HepG2 (cell line): ENCODE measurements around the gene WWP2. TPM values are rescaled to one million over a fixed set of nuclear protein-coding genes. Genes with fewer than 3 reads are reported as not detected.
A peak's percentile ranks its signal among the peaks of the same experiment; 100 is the strongest.
"Not testable (repeated sequence)": the region's sequence is repeated elsewhere in the genome, so short reads cannot be mapped to it uniquely, and the experiment has no call there.

ENCODE experiments used
- ATAC-seq: fragments of 200-7000 bp; cut with Tn5 transposase; 3 replicates; pipeline ENCODE4 v1.9.1; 2020; ENCODE audit warnings: mild to moderate bottlenecking, moderate library complexity
- BruUV-seq: library from RNA; stranded (reverse); fragments of 400-500 nt; replicated peaks from 2 replicates; lab custom pipeline; 2021; lab: Mats Ljungman, UMichigan
- CTCF ChIA-PET: fragments of 300-600 bp; formaldehyde crosslinking; extraction: SDS; loops from one replicate; lab custom pipeline; 2021; ENCODE audit warnings: low total read pairs, inconsistent platforms, low intra/inter-chr PET ratio; lab: Yijun Ruan, JAX
- POLR2A ChIA-PET: fragments of 350-600 bp; sonication (Branson Sonifier 250); formaldehyde crosslinking; loops from one replicate; lab custom pipeline; 2020; ENCODE audit warnings: antibody characterized with exemption, inconsistent platforms; lab: Yijun Ruan, JAX
- DNase-seq: peaks from one replicate; pipeline ENCODE4 v3.0.0-alpha.2; 2015; ENCODE audit warnings: low spot score
- FAIRE-seq: peaks from 3 replicates; lab custom pipeline; 2011; peaks lifted over from hg19 to GRCh38; lab: Jason Lieb, UNC
- H2AFZ ChIP-seq: one replicate; pipeline ENCODE4 v1.6.1; 2011; ENCODE audit warnings: low read length, inconsistent platforms
- H3K27ac ChIP-seq: fragments of 300-600 bp; 3 replicates; pipeline ENCODE4 v1.8.0; 2011; ENCODE audit warnings: mixed run types, mild to moderate bottlenecking, mixed read lengths, low read length, inconsistent platforms; ENCODE audit not compliant: insufficient read depth; ENCODE audit errors: extremely low read length
- H3K27me3 ChIP-seq, 2 experiments: fragments of 200-600 bp in 1 of 2; 2 replicates in 1 of 2; 3 replicates in 1 of 2; pipeline versions ENCODE4 v1.6.0 to v1.8.0; 2011; ENCODE audit warnings: low read length in 2 of 2, mild to moderate bottlenecking in 2 of 2, moderate library complexity in 2 of 2, inconsistent platforms in 1 of 2; ENCODE audit not compliant: insufficient read depth in 2 of 2, control insufficient read depth in 1 of 2
- H3K36me3 ChIP-seq, 2 experiments: fragments of 200-600 bp in 1 of 2; replicated peaks in 1 of 2; 2 replicates in 1 of 2; 3 replicates in 1 of 2; pipeline versions ENCODE4 v1.5.1 to v1.8.0; 2011; ENCODE audit warnings: low read length in 2 of 2, inconsistent platforms in 1 of 2; ENCODE audit not compliant: insufficient read depth in 2 of 2, control insufficient read depth in 1 of 2
- H3K4me1 ChIP-seq: 2 replicates; pipeline ENCODE4 v1.5.1; 2012; ENCODE audit warnings: low read length, inconsistent platforms; ENCODE audit not compliant: insufficient read depth
- H3K4me2 ChIP-seq: 2 replicates; pipeline ENCODE4 v1.6.0; 2011; ENCODE audit warnings: low read depth, low read length, inconsistent platforms
- H3K4me3 ChIP-seq, 3 experiments: fragments of 200-600 bp in 1 of 3; sonication (generic), shearing (Covaris generic) in 1 of 3; replicated peaks in 1 of 3; 2 replicates each; pipeline ENCODE4 v1.5.1; 2011 to 2016; ENCODE audit warnings: low read length in 3 of 3, inconsistent platforms in 2 of 3, low read depth in 2 of 3, mild to moderate bottlenecking in 2 of 3, control low read depth in 1 of 3, mixed read lengths in 1 of 3; ENCODE audit not compliant: insufficient read depth in 1 of 3
- H3K79me2 ChIP-seq: one replicate; pipeline ENCODE4 v1.6.1; 2011; ENCODE audit warnings: low read length, inconsistent platforms; ENCODE audit not compliant: insufficient read depth
- H3K9ac ChIP-seq: 2 replicates; pipeline ENCODE4 v1.6.0; 2011; ENCODE audit warnings: mild to moderate bottlenecking, low read depth, low read length, inconsistent platforms; ENCODE audit not compliant: insufficient read depth
- H3K9me3 ChIP-seq: 2 replicates; pipeline ENCODE4 v1.5.1; 2012; ENCODE audit warnings: mild to moderate bottlenecking, low read length
- H4K20me1 ChIP-seq: 2 replicates; pipeline ENCODE4 v1.6.0; 2011; ENCODE audit warnings: inconsistent platforms, mild to moderate bottlenecking, low read length, moderate library complexity; ENCODE audit not compliant: insufficient read depth
- WGBS: methylation state at CpG from one replicate; pipeline ENCODE4 v1.1.6; 2017; ENCODE audit warnings: low lambda C conversion rate; 5-methylcytosine and 5-hydroxymethylcytosine counted together
- in situ Hi-C: cut with HindIII; loops from 2 replicates; pipeline ENCODE4 v1.10.0; 2017; ENCODE audit warnings: low pct_unique_long_range_greater_than_20kb; ENCODE audit not compliant: extremely low pct_ligation_motif_present
- intact Hi-C: fragments of 100-400 bp; cut with micrococcal nuclease; formaldehyde crosslinking; loops from one replicate; pipeline ENCODE4 v1.10.0; 2022; ENCODE audit not compliant: unreplicated experiment
- polyA plus RNA-seq, 8 experiments: library from polyadenylated mRNA; depleted of rRNA in 3 of 8; stranded (reverse) in 7 of 8; unstranded in 1 of 8; fragments of >200 nt; fragmentation: Illumina TruSeq in 4 of 8; extraction: Trizol in 4 of 8; gene quantifications; 2 replicates each; pipeline versions ENCODE4 v1.2.1 to v1.2.3, GENCODE V29; 2011 to 2016; ENCODE audit warnings: low read depth in 4 of 8, missing spikeins in 1 of 8, mixed read lengths in 1 of 8; ENCODE audit not compliant: insufficient read depth in 1 of 8
- total RNA-seq, 5 experiments: library from RNA; depleted of rRNA; stranded (reverse); fragments of >200 nt; fragmentation: Illumina TruSeq; extraction: Trizol; gene quantifications; 2 replicates each; pipeline ENCODE4 v1.2.3, GENCODE V29; 2016; ENCODE audit warnings: low read depth in 1 of 5

Gene WWP2
- total and polyA plus RNA-seq, 2 of the 13 experiments (the other 11 are each of a cell fraction or from before 2014, with no cell fraction given) = 11.4 to 28.2 TPM

GRCh38 chr16:69943241-69944036 is 181.3 kb downstream of the WWP2 start:
- BruUV-seq, H3K4me2 ChIP-seq, H3K9ac ChIP-seq, in situ Hi-C loops, FAIRE-seq, H2AFZ ChIP-seq, H3K27ac ChIP-seq, H3K79me2 ChIP-seq, H3K9me3 ChIP-seq, ATAC-seq, H3K4me1 ChIP-seq, H3K4me3 ChIP-seq, H4K20me1 ChIP-seq, DNase-seq, POLR2A ChIA-PET, H3K27me3 ChIP-seq, CTCF ChIA-PET, intact Hi-C loops: not testable (repeated sequence)
- peaks cover 8 to 22% of the 10 kb centered on the region in 2 experiments; a peak in 4 of 5 replicates for H3K36me3 ChIP-seq
- 84% methylated on average over 12 of the region's 21 CpGs for WGBS

- H3K27me3 ChIP-seq, H3K79me2 ChIP-seq, H3K9me3 ChIP-seq, H4K20me1 ChIP-seq, H3K4me2 ChIP-seq, H3K27ac ChIP-seq, DNase-seq, CTCF ChIA-PET, intact Hi-C loops, H3K36me3 ChIP-seq, BruUV-seq, H3K4me3 ChIP-seq, FAIRE-seq, H2AFZ ChIP-seq, POLR2A ChIA-PET, in situ Hi-C loops, H3K4me1 ChIP-seq, H3K9ac ChIP-seq: not testable (repeated sequence)
- WGBS = no CpG with 5 or more reads among the region's 17 CpGs
- ATAC-seq = peak; percentile 4
Measured at GRCh38 chr16:69950411-69950810, 188.3 kb downstream of the WWP2 start.

DNA sequence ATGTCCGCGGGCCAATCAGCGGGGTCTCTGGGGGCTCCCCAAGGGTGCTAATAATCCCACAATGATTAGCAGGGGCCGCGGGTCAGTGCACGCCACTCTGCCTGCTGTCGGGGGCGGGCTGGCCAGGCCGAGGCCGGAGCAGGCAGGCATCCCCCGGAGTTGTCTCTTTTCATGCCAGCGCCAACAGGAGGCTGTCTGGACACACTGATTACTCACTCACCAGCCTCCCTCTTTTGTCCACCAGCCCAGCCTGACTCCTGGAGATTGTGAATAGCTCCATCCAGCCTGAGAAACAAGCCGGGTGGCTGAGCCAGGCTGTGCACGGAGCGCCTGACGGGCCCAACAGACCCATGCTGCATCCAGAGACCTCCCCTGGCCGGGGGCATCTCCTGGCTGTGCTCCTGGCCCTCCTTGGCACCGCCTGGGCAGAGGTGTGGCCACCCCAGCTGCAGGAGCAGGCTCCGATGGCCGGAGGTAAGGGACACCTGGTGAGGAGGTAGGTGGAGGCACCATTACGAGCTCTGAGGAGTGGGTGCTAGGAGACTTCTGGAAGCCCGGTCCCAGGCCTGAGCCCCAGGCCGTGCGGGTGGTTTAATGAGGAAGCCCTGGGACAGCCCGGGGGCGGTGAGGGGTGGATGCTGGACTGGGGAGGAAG is 189.0 kb downstream of the WWP2 start, which contains the start of gene CLEC18A:
CLEC18A (plus strand) TSS at position 318 of the 655 bp plus-strand sequence; CDS start at position 351, 33 bp downstream.
- H3K27ac ChIP-seq, POLR2A ChIA-PET, FAIRE-seq, H3K9me3 ChIP-seq, H3K9ac ChIP-seq, intact Hi-C loops, in situ Hi-C loops, H2AFZ ChIP-seq, H3K4me1 ChIP-seq, H3K27me3 ChIP-seq, H4K20me1 ChIP-seq, H3K79me2 ChIP-seq, BruUV-seq, CTCF ChIA-PET, H3K36me3 ChIP-seq, DNase-seq, H3K4me3 ChIP-seq: not testable (repeated sequence)
- WGBS = no CpG with 5 or more reads among the region's 26 CpGs
- ATAC-seq = peak; percentile 83
- H3K4me2 ChIP-seq = peak within 1 kb of the TSS; percentile 43; the same call in 1 of the 2 replicates

GRCh38 chr16:69951672-69952031 is 189.5 kb downstream of the WWP2 start:
- H4K20me1 ChIP-seq, H3K4me1 ChIP-seq, H3K27ac ChIP-seq, H3K36me3 ChIP-seq, FAIRE-seq, H3K9me3 ChIP-seq, H2AFZ ChIP-seq, in situ Hi-C loops, DNase-seq, intact Hi-C loops, H3K27me3 ChIP-seq, POLR2A ChIA-PET, H3K4me3 ChIP-seq, CTCF ChIA-PET, H3K4me2 ChIP-seq, H3K9ac ChIP-seq, BruUV-seq, H3K79me2 ChIP-seq: not testable (repeated sequence)
- peak; percentile 45 for ATAC-seq
- no CpG with 5 or more reads among the region's 14 CpGs for WGBS
